Esophagus squamous epithelium (tissue), 5 donors: ENCODE results near the gene CHST11. TPM values are rescaled to one million over a fixed set of nuclear protein-coding genes. Genes with fewer than 3 reads are reported as not detected.

Experiments
- DNase-seq: peaks from one replicate; lab custom pipeline; 2025; lab: John Stamatoyannopoulos, UW
- H3K27ac ChIP-seq, 4 donors: fragments of 200-600 bp; sonication (generic); one replicate each; pipeline ENCODE4 v1.5.1; 2016 to 2019; ENCODE audit warnings: mild to moderate bottlenecking in 1 of 4
- H3K27me3 ChIP-seq, 4 donors: fragments of 200-600 bp; sonication (generic); 1 replicate in 3 of 4; 2 replicates in 1 of 4; pipeline versions ENCODE4 v1.5.1 to v1.6.0; 2017 to 2021; ENCODE audit warnings: antibody characterized with exemption in 1 of 4
- H3K36me3 ChIP-seq, 3 donors: fragments of 200-600 bp; sonication (generic); one replicate each; pipeline ENCODE4 v1.5.1; 2016 to 2019
- H3K4me1 ChIP-seq, 3 donors: fragments of 200-600 bp; sonication (generic); one replicate each; pipeline ENCODE4 v1.5.1; 2017 to 2019
- H3K4me3 ChIP-seq, 4 donors: fragments of 200-600 bp; sonication (generic); 1 replicate in 3 of 4; 2 replicates in 1 of 4; pipeline ENCODE4 v1.5.1; 2016 to 2019; ENCODE audit warnings: mild to moderate bottlenecking in 2 of 4, moderate library complexity in 1 of 4
- H3K9me3 ChIP-seq, 3 donors: fragments of 200-600 bp; sonication (generic); one replicate each; pipeline ENCODE4 v1.5.1; 2016 to 2019
- POLR2A ChIP-seq, 4 donors: fragments of 450-650 bp; IDR thresholded peaks; one replicate each; pipeline ENCODE4 v1.6.1; 2017; ENCODE audit warnings: antibody characterized with exemption in 4 of 4, mild to moderate bottlenecking in 4 of 4, moderate library complexity in 3 of 4
- WGBS, 2 donors: methylation state at CpG; one replicate each; pipeline ENCODE4 v1.1.5; 2018; 5-methylcytosine and 5-hydroxymethylcytosine counted together
- intact Hi-C: fragments of 100-400 bp; cut with DNase I; formaldehyde crosslinking; loops from one replicate; pipeline ENCODE4 v1.15.0; 2022
- total RNA-seq, 4 donors: library from RNA; depleted of rRNA; stranded (reverse); fragments of >200 nt; gene quantifications; one replicate each; pipeline ENCODE4 v1.1.0, GENCODE V29; 2016
- TF ChIP-seq, protein P1 (sequence below), 6 experiments: fragments of 450-650 bp in 4 of 6; fragments of 200-600 bp in 2 of 6; sonication (generic) in 2 of 6; IDR thresholded peaks; one replicate each; pipeline ENCODE4 v1.5.1; 2016 to 2019; ENCODE audit warnings: antibody characterized with exemption in 6 of 6, mild to moderate bottlenecking in 4 of 6, moderate library complexity in 4 of 6
- donor health status: DM: yes; HTN: yes; CAD: no.

Gene CHST11
- total RNA-seq, 4 donors from 2014 or later = 6.3 to 12.6 (median 10.3) TPM

DNA sequence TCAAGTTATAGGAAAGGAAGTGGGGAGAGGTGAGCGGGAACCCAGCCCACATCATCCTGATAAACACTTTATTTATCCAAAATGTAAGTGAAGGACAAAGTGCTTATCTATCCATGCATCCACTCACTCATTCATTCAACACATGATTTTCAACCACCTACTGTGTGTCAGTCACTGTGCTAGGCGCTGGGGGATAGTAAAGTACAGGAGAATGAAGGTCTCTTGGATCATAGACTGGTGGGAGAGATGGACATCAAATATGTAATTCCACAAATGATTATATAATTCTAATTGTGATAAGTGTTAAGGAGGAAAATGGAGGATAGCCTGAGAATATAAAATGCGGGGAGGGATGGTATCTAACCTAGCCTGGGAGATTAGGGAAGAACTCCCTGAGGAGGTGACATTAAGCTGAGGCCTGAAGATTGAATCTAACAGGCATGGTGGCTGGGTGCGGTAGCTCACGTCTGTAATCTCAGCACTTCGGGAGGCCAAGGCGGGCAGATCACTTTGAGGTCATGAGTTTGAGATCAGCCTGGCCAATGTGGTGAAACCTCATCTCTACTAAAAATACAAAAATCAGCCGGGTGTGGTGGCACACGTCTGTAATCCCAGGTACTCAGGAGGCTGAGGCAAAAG, 41.3 kb upstream of the CHST11 start:
- intact Hi-C loops = no loop called here
- H3K36me3 ChIP-seq = no peaks in the 10 kb centered on the region
- TF ChIP-seq POLR2A (IDR thresholded peaks at IDR 0.05) = no peak
- TF ChIP-seq, protein P1, sequence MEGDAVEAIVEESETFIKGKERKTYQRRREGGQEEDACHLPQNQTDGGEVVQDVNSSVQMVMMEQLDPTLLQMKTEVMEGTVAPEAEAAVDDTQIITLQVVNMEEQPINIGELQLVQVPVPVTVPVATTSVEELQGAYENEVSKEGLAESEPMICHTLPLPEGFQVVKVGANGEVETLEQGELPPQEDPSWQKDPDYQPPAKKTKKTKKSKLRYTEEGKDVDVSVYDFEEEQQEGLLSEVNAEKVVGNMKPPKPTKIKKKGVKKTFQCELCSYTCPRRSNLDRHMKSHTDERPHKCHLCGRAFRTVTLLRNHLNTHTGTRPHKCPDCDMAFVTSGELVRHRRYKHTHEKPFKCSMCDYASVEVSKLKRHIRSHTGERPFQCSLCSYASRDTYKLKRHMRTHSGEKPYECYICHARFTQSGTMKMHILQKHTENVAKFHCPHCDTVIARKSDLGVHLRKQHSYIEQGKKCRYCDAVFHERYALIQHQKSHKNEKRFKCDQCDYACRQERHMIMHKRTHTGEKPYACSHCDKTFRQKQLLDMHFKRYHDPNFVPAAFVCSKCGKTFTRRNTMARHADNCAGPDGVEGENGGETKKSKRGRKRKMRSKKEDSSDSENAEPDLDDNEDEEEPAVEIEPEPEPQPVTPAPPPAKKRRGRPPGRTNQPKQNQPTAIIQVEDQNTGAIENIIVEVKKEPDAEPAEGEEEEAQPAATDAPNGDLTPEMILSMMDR (IDR thresholded peaks at IDR 0.05) = no peak

DNA sequence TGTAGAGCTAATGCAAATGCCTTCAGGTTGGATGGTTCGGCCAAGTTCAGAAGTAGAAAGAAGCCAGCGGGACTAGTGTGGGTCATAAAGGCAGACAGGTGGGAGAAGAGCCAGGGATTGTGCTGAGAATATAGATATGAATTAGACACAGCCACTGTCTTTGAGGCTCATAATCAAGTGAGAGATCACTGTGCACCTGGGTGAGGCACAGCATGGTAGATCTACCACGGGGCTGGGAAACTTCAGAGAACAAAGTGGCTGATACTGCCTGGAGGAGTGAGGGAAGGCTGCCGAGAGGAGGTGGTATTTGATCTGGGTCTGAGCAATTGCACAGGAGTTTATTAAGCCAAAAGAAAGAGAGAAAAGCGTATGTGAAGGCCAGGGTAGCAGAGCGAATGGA, 40.6 kb upstream of the CHST11 start:
- Histone ChIP-seq H3K27ac (no peak overlapping the region), H3K36me3 (no peaks in the 10 kb centered on the region), H3K27me3 (no peaks in the 10 kb centered on the region), H3K9me3 (no peaks in the 10 kb centered on the region), H3K4me1 (no peaks in the 10 kb centered on the region), H3K4me3 (no peak overlapping the region)
- TF ChIP-seq POLR2A (IDR thresholded peaks at IDR 0.05) = no peak
- intact Hi-C loops = no loop called here
- 73 to 81% methylated on average over 6 of the region's 6 CpGs for WGBS, 2 donors
- no peak for DNase-seq

More for the DNA sequence above, 41.3 kb upstream of the CHST11 start:
- 85 to 90% methylated on average over 7 to 9 of the region's 9 CpGs for WGBS, 2 donors
- DNase-seq = no peak
- Histone ChIP-seq H3K27me3 (no peaks in the 10 kb centered on the region), H3K4me1 (no peaks in the 10 kb centered on the region), H3K4me3 (no peak overlapping the region), H3K27ac (no peak overlapping the region), H3K9me3 (no peaks in the 10 kb centered on the region)

DNA sequence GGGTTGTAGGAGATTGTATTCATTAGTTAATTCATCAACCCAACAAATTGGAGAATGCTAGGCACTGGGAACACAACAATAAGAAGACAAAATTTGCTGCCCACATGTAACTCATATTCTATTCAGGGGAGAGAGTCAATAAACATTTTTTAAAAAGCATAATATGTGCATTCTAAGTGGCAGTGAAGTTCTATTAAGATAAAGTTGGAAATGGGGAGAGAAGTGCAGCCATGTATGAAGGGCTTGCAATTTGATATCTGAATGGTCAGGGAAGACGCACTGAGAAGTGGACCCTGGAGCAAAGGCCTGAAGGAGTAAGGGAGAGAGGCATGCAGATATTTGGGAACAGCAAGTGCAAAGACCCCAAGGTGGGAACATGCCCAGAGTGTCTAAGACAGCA, 40.2 kb upstream of the CHST11 start:
- WGBS, 2 donors = 0 to 37% methylated on average over 1 of the region's 1 CpG
- Histone ChIP-seq H3K36me3 (no peaks in the 10 kb centered on the region), H3K27ac (no peak overlapping the region), H3K9me3 (no peaks in the 10 kb centered on the region), H3K4me3 (no peak overlapping the region), H3K4me1 (no peaks in the 10 kb centered on the region), H3K27me3 (no peaks in the 10 kb centered on the region)
- intact Hi-C loops = no loop called here
- no peak for TF ChIP-seq POLR2A (IDR thresholded peaks at IDR 0.05)
- TF ChIP-seq, protein P1 (IDR thresholded peaks at IDR 0.05) = no peak
- DNase-seq = no peak

DNA sequence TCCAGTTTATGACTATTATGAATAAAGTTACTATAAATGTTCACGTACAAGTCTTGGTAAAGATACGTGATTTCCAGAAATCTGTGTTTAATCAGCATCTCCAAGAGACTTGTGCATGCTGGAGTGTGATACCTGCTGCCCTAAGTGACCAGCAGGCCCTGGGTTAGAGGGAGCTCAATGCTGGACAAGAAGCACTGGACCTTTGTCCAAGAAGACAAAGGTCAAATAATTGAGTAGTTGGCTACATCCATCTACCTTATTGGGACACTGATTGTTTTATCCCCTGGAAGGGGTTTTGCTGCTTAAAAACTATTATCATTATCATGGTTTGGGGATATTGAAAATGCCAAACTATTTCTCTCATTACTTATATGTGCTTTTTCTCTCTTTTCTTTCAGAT, 37.0 kb upstream of the CHST11 start:
- H3K36me3 ChIP-seq = no peaks in the 10 kb centered on the region
- H3K9me3 ChIP-seq = no peaks in the 10 kb centered on the region
- H3K4me1 ChIP-seq = no peaks in the 10 kb centered on the region
- H3K27ac ChIP-seq = no peak overlapping the region
- no peaks in the 10 kb centered on the region for H3K27me3 ChIP-seq
- TF ChIP-seq, protein P1 (IDR thresholded peaks at IDR 0.05) = no peak
- TF ChIP-seq POLR2A (IDR thresholded peaks at IDR 0.05) = no peak
- no peak overlapping the region for H3K4me3 ChIP-seq
- no peak for DNase-seq
- intact Hi-C loops = no loop called here
- 79 to 90% methylated on average over 2 of the region's 2 CpGs for WGBS, 2 donors

DNA sequence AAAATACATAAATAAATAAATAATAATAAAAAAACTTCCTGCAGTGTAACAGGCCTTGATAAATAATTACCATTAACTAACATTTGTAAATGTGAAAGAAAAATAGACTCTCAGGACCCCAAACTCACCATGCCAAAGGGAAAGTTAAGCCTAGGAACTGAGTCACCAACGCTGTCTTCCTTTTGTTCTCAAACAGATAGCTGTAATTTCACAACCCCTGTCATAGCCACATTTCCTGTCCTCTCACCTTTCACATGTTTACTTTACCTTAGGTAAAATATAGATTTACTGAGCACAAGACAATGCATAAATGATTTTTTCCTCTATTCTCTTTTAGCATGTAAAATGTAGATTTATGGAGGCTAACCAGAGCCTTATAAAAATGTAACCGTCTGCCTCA, 35.9 kb upstream of the CHST11 start:
- Histone ChIP-seq H3K4me1 (no peaks in the 10 kb centered on the region), H3K36me3 (no peaks in the 10 kb centered on the region), H3K4me3 (no peak overlapping the region), H3K27me3 (no peaks in the 10 kb centered on the region), H3K27ac (no peak overlapping the region), H3K9me3 (no peaks in the 10 kb centered on the region)
- intact Hi-C loops = no loop called here
- TF ChIP-seq, protein P1 (IDR thresholded peaks at IDR 0.05) = no peak
- no peak for TF ChIP-seq POLR2A (IDR thresholded peaks at IDR 0.05)
- WGBS, 2 donors = 62 to 70% methylated on average over 2 of the region's 2 CpGs
- DNase-seq = no peak
